Suprapubic skin (tissue), 4 donors: ENCODE results near the gene XYLT1.

ENCODE experiments used
- CTCF ChIP-seq, 2 donors: fragments of 200-600 bp in 1 of 2; fragments of 450-650 bp in 1 of 2; sonication (generic) in 1 of 2; IDR thresholded peaks; one replicate each; pipeline ENCODE4 v1.5.1; 2016 to 2019; ENCODE audit warnings: antibody characterized with exemption in 2 of 2, mild to moderate bottlenecking in 1 of 2, moderate library complexity in 1 of 2
- EP300 ChIP-seq: sonication (generic); formaldehyde crosslinking; IDR thresholded peaks from one replicate; pipeline ENCODE4 v1.6.1; 2017; ENCODE audit warnings: antibody characterized with exemption
- POLR2A ChIP-seq, 2 donors: fragments of 450-650 bp; IDR thresholded peaks; one replicate each; pipeline ENCODE4 v1.6.1; 2017; ENCODE audit warnings: antibody characterized with exemption in 2 of 2, mild to moderate bottlenecking in 2 of 2, moderate library complexity in 2 of 2
- POLR2AphosphoS5 ChIP-seq, 3 donors: sonication (generic); formaldehyde crosslinking; IDR thresholded peaks; one replicate each; pipeline ENCODE4 v1.6.1; 2017; ENCODE audit warnings: antibody characterized with exemption in 3 of 3

GRCh38 chr16:17362183-17362582, 108.6 kb downstream of the XYLT1 start:
- TF ChIP-seq EP300 (no peak), CTCF (IDR thresholded peaks at IDR 0.05) (no peak), POLR2A (IDR thresholded peaks at IDR 0.05) (no peak), POLR2AphosphoS5 (IDR thresholded peaks at IDR 0.05) (no peak)
